ENCODE data around the gene RGS12. TPM values are rescaled to one million over a fixed set of nuclear protein-coding genes. Genes with fewer than 3 reads are reported as not detected.

The RGS12 gene
- total and polyA plus RNA-seq, 2 experiments from 2014 or later = 8.0 to 19.0 TPM

DNA sequence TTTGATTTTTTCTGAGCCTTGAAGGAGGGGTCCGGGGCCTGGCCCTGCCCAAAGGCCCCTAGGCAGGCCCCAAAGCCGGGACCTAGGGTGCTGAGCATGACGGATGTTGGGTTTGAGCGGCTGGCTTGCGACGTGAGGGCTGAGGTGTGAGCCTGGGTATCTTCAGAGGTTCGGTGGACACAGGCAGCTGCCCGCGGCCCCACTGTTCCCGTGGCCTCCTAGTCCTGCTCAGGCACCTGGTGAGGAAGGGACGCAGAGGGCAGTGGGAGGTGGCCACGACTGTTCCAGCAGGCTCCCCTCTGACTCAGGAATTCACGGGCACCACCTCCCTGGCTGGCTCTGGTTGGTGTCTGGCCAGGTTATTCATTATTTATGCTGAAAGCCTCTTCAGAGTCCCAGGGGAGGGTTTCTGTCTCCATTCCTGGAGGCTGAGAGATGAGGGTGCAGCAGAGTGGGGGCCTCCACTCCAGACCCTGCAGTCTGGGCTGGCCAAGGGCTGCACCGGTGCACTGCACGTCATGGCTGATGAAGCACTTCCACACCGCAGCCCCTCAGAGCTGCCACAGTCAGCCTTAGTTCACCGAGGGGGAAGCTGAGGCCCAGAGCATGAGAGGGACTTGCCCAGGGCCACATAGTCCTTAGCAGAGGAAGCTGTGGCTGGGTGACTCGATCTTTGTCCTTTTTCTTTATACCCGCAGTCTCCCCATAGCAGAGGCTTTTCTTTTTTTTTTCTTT is 41.7 kb upstream of the RGS12 start:
- H3F3A ChIP-seq (replicated peaks; ENCODE audit: low read depth) = no peaks in the 10 kb centered on the region
- no peaks in the 10 kb centered on the region for H3K9me2 ChIP-seq (ENCODE audit: insufficient read depth)
- Mint-ChIP-seq H3K27me3 (ENCODE audit: insufficient read depth, low read depth, poor library complexity) (no peaks in the 10 kb centered on the region), H3K36me3 (ENCODE audit: low read depth) (no peaks in the 10 kb centered on the region; the same call in 2 of the 3 replicates), H3K4me3 (no peak overlapping the region), H3K27ac (no peak overlapping the region), H3K9me3 (no peaks in the 10 kb centered on the region; the same call in 2 of the 3 replicates), H3K4me1 (peaks cover 6% of the 10 kb centered on the region; the same call in 2 of the 3 replicates)
- H2AFZ ChIP-seq = 0 out of 2 replicates have a peak overlapping the region, but pooled peaks have one; percentile 52
- H3K36me3 ChIP-seq (ENCODE audit: insufficient read depth) = no peaks in the 10 kb centered on the region
- no peaks in the 10 kb centered on the region for H3K4me1 ChIP-seq (ENCODE audit: insufficient read depth)
- DNase-seq (ENCODE audit: low spot score) (peak; percentile 25), ATAC-seq (peak; percentile 24)
- H4K20me1 ChIP-seq (replicated peaks; ENCODE audit: insufficient read depth) = no peaks in the 10 kb centered on the region
- H3K27me3 ChIP-seq (ENCODE audit: insufficient read depth) = no peaks in the 10 kb centered on the region
- no peak overlapping the region for H3K4me2 ChIP-seq
- no peaks in the 10 kb centered on the region for H3K79me2 ChIP-seq (replicated peaks; ENCODE audit: insufficient read depth)
- H3K4me3 ChIP-seq = no peak overlapping the region
- TF ChIP-seq, protein P1, sequence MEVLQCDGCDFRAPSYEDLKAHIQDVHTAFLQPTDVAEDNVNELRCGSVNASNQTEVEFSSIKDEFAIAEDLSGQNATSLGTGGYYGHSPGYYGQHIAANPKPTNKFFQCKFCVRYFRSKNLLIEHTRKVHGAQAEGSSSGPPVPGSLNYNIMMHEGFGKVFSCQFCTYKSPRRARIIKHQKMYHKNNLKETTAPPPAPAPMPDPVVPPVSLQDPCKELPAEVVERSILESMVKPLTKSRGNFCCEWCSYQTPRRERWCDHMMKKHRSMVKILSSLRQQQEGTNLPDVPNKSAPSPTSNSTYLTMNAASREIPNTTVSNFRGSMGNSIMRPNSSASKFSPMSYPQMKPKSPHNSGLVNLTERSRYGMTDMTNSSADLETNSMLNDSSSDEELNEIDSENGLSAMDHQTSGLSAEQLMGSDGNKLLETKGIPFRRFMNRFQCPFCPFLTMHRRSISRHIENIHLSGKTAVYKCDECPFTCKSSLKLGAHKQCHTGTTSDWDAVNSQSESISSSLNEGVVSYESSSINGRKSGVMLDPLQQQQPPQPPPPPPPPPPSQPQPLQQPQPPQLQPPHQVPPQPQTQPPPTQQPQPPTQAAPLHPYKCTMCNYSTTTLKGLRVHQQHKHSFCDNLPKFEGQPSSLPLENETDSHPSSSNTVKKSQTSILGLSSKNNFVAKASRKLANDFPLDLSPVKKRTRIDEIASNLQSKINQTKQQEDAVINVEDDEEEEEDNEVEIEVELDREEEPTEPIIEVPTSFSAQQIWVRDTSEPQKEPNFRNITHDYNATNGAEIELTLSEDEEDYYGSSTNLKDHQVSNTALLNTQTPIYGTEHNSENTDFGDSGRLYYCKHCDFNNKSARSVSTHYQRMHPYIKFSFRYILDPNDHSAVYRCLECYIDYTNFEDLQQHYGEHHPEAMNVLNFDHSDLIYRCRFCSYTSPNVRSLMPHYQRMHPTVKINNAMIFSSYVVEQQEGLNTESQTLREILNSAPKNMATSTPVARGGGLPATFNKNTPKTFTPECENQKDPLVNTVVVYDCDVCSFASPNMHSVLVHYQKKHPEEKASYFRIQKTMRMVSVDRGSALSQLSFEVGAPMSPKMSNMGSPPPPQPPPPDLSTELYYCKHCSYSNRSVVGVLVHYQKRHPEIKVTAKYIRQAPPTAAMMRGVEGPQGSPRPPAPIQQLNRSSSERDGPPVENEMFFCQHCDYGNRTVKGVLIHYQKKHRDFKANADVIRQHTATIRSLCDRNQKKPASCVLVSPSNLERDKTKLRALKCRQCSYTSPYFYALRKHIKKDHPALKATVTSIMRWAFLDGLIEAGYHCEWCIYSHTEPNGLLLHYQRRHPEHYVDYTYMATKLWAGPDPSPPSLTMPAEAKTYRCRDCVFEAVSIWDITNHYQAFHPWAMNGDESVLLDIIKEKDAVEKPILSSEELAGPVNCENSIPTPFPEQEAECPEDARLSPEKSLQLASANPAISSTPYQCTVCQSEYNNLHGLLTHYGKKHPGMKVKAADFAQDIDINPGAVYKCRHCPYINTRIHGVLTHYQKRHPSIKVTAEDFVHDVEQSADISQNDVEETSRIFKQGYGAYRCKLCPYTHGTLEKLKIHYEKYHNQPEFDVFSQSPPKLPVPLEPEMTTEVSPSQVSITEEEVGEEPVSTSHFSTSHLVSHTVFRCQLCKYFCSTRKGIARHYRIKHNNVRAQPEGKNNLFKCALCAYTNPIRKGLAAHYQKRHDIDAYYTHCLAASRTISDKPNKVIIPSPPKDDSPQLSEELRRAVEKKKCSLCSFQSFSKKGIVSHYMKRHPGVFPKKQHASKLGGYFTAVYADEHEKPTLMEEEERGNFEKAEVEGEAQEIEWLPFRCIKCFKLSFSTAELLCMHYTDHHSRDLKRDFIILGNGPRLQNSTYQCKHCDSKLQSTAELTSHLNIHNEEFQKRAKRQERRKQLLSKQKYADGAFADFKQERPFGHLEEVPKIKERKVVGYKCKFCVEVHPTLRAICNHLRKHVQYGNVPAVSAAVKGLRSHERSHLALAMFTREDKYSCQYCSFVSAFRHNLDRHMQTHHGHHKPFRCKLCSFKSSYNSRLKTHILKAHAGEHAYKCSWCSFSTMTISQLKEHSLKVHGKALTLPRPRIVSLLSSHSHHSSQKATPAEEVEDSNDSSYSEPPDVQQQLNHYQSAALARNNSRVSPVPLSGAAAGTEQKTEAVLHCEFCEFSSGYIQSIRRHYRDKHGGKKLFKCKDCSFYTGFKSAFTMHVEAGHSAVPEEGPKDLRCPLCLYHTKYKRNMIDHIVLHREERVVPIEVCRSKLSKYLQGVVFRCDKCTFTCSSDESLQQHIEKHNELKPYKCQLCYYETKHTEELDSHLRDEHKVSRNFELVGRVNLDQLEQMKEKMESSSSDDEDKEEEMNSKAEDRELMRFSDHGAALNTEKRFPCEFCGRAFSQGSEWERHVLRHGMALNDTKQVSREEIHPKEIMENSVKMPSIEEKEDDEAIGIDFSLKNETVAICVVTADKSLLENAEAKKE (CRISPR knock-in tag; IDR thresholded peaks at IDR 0.05) = no peak
- TF ChIP-seq JUNB (IDR thresholded peaks at IDR 0.05; ENCODE audit: unreplicated experiment) (no peak), CREB1 (CRISPR knock-in tag; IDR thresholded peaks at IDR 0.05; ENCODE audit: low read depth) (no peak), EZH2phosphoT487 (IDR thresholded peaks at IDR 0.05; ENCODE audit: unreplicated experiment) (no peak), EZH2 (IDR thresholded peaks at IDR 0.05; ENCODE audit: low read depth, unreplicated experiment) (no peak), ZNF331 (CRISPR knock-in tag; IDR thresholded peaks at IDR 0.05; ENCODE audit: low read depth) (no peak)
- TF ChIP-seq, protein P2, sequence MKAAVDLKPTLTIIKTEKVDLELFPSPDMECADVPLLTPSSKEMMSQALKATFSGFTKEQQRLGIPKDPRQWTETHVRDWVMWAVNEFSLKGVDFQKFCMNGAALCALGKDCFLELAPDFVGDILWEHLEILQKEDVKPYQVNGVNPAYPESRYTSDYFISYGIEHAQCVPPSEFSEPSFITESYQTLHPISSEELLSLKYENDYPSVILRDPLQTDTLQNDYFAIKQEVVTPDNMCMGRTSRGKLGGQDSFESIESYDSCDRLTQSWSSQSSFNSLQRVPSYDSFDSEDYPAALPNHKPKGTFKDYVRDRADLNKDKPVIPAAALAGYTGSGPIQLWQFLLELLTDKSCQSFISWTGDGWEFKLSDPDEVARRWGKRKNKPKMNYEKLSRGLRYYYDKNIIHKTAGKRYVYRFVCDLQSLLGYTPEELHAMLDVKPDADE (IDR thresholded peaks at IDR 0.05) = no peak
- H3K27ac ChIP-seq (ENCODE audit: low read depth) = no peak overlapping the region

Data from GM23338 (cell line).